ENCODE results near the gene LAMP2.
A peak's percentile ranks its signal among the peaks of the same experiment; 100 is the strongest.
"Not testable (repeated sequence)": the region's sequence is repeated elsewhere in the genome, so short reads cannot be mapped to it uniquely, and the experiment has no call there.

LAMP2 gene

DNA sequence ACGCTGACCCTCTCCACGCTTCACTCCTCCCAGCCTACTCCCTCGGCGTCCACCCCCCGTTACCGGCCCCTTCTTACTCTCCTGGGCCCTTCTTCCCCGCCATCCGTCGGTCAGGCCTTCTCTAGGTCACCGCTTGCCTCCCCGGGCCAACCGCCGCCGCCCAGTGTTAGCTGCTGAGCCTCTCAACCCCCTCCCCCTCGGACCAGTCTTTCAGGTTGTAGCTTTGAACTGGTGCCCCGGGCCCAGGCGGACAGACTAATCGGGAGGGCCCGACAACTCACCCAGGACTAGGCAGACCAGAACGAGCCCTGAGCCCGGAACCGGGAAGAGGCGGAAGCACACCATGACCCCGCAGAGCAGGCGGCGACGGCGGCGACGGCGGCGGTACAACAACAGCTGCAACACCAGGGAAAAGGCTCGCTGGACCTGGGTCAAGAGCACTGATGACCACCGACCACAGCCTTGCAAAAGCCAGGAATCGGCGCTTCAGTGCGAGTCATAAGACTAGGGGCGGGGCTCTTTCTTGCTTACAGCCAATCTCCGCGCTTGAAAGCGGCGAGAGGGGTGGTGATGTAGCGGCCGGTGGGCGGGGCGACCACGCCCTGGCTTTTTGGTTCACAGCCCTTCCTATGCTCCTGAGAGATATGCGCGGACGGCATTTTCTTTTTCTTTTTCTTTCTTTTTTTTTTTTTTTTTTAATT, at the start of gene LAMP2:
Gene LAMP2 (minus strand): TSS at position 472 of the 701 bp plus-strand sequence. CDS start 127 bp downstream, at position 345.
- H3K36me3 ChIP-seq = no peaks in the 10 kb centered on the region
- peaks cover 0 to 6% (median 0%) of the 10 kb centered on the region in 11 experiments; a peak in 2 of 22 replicates for H3K9me3 ChIP-seq (replicated peaks in 1 of 11)
- H4K20me1 ChIP-seq = peaks cover 0 to 42% (median 14%) of the 10 kb centered on the region in 11 experiments; a peak in 14 of 22 replicates
- peak within 1 kb of the TSS; percentile 53 to 84 (median 74) for H3K4me2 ChIP-seq
- H3K27ac ChIP-seq = peak within 1 kb of the TSS; percentile 81 to 95 (median 90)
- H3K9ac ChIP-seq = peak within 1 kb of the TSS; percentile 86 to 95 (median 90)
- TF ChIP-seq Cebpa-rat (IDR thresholded peaks at IDR 0.05) = no peak
- H3K4me3 ChIP-seq = peak within 1 kb of the TSS; percentile 63 to 81 (median 72)
- H3K27me3 ChIP-seq = no peaks in the 10 kb centered on the region
- H3K4me1 ChIP-seq = peaks cover 0 to 30% (median 9%) of the 10 kb centered on the region in 10 experiments; a peak in 14 of 20 replicates

DNA sequence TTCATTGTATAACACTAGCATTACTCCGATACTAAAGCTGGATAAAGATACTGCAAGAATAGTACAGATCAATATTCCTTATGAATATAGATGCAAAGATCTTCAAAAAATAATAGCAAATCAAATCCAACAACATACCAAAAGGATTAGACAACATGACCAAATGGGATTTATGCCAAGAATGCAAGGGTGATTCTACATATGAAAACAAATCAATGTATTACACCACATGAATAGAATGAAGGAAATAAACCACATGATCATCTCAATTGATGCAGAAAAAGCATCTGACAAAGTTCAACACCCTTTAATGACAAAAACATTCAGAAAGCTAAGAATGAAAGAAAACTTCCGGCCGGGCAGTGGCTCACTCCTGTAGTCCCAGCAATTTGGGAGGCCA, 48.8 kb upstream of the LAMP2 start:
- H3K27ac ChIP-seq = no peak overlapping the region
- H3K4me2 ChIP-seq = no peak overlapping the region
- TF ChIP-seq Cebpa-rat (IDR thresholded peaks at IDR 0.05) = no peak
- H3K36me3 ChIP-seq = 0 out of 22 replicates have a peak, but pooled peaks cover 0 to 3% (median 0%) of the 10 kb centered on the region in 11 experiments
- no peak overlapping the region for H3K4me3 ChIP-seq
- no peaks in the 10 kb centered on the region for H3K27me3 ChIP-seq
- H3K4me1 ChIP-seq = peaks cover 0 to 11% (median 9%) of the 10 kb centered on the region in 10 experiments; a peak in 10 of 20 replicates
- no peaks in the 10 kb centered on the region for H4K20me1 ChIP-seq
- H3K9me3 ChIP-seq (replicated peaks in 1 of 11) = no peaks in the 10 kb centered on the region
- no peak overlapping the region for H3K9ac ChIP-seq

DNA sequence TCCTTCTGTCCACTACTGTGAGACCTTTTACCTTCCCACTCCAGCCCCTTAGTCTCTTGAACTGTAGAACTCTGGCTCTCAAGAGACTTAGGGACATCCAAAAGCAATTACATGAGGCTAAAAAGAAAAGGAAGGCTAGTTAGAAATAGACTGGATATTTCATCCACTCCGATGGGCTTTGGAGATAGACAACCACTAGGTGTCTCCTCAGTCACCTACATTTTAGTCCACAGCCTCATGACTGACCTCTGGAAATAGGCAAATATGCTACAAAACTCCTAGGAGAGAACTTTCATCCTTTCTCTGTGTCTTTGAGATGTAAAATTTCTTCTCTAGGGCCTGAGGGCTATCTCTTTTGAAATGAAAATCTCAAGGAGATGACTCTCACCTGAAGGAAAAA, 45.1 kb upstream of the LAMP2 start:
- Histone ChIP-seq H3K4me1 (peaks cover 0 to 11% (median 9%) of the 10 kb centered on the region in 10 experiments; a peak in 10 of 20 replicates), H3K27me3 (no peaks in the 10 kb centered on the region), H3K4me3 (no peak overlapping the region), H3K36me3 (0 out of 22 replicates have a peak, but pooled peaks cover 0 to 3% (median 0%) of the 10 kb centered on the region in 11 experiments), H3K9ac (no peak overlapping the region), H3K9me3 (replicated peaks in 1 of 11) (no peaks in the 10 kb centered on the region), H3K27ac (no peak overlapping the region), H3K4me2 (no peak overlapping the region), H4K20me1 (no peaks in the 10 kb centered on the region)
- TF ChIP-seq Cebpa-rat (IDR thresholded peaks at IDR 0.05) = no peak

DNA sequence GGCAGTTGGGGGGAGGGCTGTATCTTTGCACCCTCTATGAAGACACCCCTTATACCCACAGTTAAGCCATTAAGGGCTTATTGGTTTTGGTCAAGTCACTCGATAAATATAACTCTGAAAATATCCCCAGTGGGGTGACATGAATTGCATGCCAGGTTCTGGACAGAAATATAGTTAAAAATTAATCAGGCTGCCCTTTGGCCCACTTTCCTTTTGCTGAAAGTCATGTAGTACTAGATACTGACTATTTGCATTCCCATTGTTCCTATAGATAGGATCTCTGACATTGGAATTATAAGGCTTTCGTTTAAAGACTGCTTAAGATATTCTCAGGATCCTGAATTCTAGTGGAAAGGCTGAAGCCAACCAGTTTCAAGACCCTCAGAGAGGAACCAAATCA, 43.5 kb upstream of the LAMP2 start:
- Histone ChIP-seq H3K4me1 (peaks cover 0 to 11% (median 9%) of the 10 kb centered on the region in 10 experiments; a peak in 10 of 20 replicates), H3K36me3 (no peaks in the 10 kb centered on the region), H3K4me2 (peak overlapping the region in 3 of 11 experiments; percentile 21 to 47 (median 27); a peak in 3 of 22 replicates), H4K20me1 (no peaks in the 10 kb centered on the region), H3K27me3 (no peaks in the 10 kb centered on the region), H3K9me3 (replicated peaks in 1 of 11) (no peaks in the 10 kb centered on the region), H3K9ac (no peak overlapping the region), H3K27ac (no peak overlapping the region), H3K4me3 (no peak overlapping the region)
- TF ChIP-seq Cebpa-rat (IDR thresholded peaks at IDR 0.05) = no peak

DNA sequence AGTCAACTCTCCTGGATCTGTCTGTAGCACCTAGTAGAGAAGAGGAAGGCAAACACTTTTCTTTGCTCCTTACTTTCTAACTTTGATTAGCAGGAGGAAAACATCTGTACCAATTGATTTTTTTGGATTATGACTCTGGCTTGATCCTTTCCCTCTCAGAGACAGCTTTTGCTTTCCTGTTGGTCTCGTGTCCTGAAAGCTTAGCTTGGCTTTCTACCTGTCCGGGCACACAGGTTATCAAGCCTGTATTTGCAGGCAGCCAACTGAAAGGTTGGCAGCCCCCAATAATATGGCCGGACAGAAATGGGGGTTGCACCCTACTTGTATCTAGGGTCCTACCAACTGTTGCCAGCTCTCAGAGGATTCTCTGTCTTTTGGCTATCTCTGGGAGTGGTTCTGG, 43.1 kb upstream of the LAMP2 start:
- no peaks in the 10 kb centered on the region for H4K20me1 ChIP-seq
- TF ChIP-seq Cebpa-rat (IDR thresholded peaks at IDR 0.05) = no peak
- H3K4me2 ChIP-seq = no peak overlapping the region
- H3K27ac ChIP-seq = no peak overlapping the region
- H3K36me3 ChIP-seq = no peaks in the 10 kb centered on the region
- H3K4me3 ChIP-seq = no peak overlapping the region
- H3K4me1 ChIP-seq = peaks cover 0 to 11% (median 9%) of the 10 kb centered on the region in 10 experiments; a peak in 10 of 20 replicates
- no peak overlapping the region for H3K9ac ChIP-seq
- no peaks in the 10 kb centered on the region for H3K27me3 ChIP-seq
- no peaks in the 10 kb centered on the region for H3K9me3 ChIP-seq (replicated peaks in 1 of 11)

DNA sequence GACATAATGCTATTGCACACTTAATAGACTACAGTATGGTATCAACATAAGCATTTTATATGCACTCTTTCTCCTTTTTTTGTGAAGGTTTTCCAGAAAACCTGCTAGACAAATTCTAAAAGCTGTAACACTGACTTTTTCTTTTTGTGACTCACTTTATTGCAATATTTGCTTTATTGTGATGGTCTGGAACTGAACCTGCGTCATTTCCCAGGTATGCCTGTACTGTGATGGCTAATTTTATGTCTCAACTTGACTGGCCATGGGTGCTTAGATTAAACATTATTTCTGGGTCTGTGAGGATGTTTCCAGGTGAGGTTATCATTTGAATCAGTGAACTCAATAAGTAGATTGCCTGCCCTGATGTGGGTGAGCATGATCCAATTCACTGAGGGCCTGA, 35.5 kb upstream of the LAMP2 start:
- Histone ChIP-seq H3K9me3 (replicated peaks in 1 of 11) (peaks cover 0 to 3% (median 0%) of the 10 kb centered on the region in 11 experiments; a peak in 1 of 22 replicates), H4K20me1 (no peaks in the 10 kb centered on the region), H3K4me2 (no peak overlapping the region), H3K36me3 (no peaks in the 10 kb centered on the region), H3K9ac (no peak overlapping the region), H3K4me3 (no peak overlapping the region), H3K27me3 (no peaks in the 10 kb centered on the region; a peak in 1 of 22 replicates), H3K27ac (no peak overlapping the region), H3K4me1 (no peaks in the 10 kb centered on the region)
- TF ChIP-seq Cebpa-rat (IDR thresholded peaks at IDR 0.05) = no peak

DNA sequence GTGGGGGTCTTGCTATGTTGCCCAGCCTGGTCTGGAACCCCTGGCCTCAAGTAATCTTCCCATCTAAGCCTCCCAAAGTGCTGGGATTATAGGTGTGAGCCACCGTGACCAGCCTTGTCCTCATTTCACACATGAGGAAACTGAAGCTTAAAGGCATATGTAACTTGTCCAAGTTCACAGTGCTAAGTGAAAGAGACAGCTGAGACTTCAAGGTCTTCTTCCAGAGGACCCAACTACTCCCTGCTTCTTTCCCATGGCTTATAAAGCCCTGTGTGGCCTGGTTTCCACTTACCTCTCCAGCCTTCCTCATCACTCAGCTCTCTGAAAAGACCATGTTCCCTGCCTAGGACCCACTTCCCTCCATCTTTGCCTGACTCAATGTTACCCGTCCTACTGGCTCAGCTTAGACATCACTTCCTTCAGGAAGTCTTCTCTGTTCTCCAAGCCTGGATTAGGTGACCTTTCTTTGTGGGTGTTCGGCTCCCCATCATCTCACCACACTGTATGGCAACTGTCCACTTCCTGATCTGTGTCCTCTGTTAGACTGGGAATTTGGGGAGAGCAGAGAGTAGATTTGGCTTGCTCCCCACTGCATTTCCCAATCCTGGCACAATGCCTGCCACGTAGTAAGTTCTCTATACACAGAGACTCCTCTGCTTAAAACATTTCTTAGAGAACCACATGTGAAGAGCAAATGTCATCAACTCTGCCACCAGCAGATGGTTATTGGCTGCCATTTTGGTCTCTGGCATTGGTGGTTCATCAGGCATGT, 30.4 kb upstream of the LAMP2 start:
- H3K4me2 ChIP-seq = no peak overlapping the region
- no peaks in the 10 kb centered on the region for H3K9me3 ChIP-seq (replicated peaks in 1 of 11)
- peaks cover 0 to 15% (median 8%) of the 10 kb centered on the region in 10 experiments; a peak in 10 of 20 replicates for H3K4me1 ChIP-seq
- H3K9ac ChIP-seq = no peak overlapping the region
- H4K20me1 ChIP-seq = no peaks in the 10 kb centered on the region
- H3K36me3 ChIP-seq = no peaks in the 10 kb centered on the region
- H3K4me3 ChIP-seq = no peak overlapping the region
- no peak overlapping the region for H3K27ac ChIP-seq
- no peak for TF ChIP-seq Cebpa-rat (IDR thresholded peaks at IDR 0.05)
- no peaks in the 10 kb centered on the region; a peak in 1 of 22 replicates for H3K27me3 ChIP-seq

DNA sequence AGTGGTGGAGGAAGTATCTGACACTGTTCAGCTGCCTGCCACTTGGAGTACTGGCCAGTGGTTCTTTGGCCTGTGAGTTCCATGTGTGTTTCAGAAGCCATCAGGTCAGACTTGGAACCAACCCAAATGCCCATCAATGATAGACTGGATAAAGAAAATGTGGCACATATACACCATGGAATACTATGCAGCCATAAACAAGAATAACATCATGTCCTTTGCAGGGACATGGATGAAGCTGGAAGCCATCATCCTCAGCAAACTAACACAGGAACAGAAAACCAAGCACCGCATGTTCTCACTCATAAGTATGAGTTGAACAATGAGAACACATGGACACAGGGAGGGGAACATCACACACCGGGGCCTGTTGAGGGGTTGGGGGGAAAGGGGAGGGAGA, 21.0 kb upstream of the LAMP2 start:
- not testable (repeated sequence) for H3K4me2 ChIP-seq; H4K20me1 ChIP-seq; H3K27me3 ChIP-seq; H3K4me3 ChIP-seq; H3K27ac ChIP-seq; H3K9ac ChIP-seq; H3K36me3 ChIP-seq; H3K9me3 ChIP-seq (replicated peaks in 1 of 11)
- H3K4me1 ChIP-seq = peaks cover 7 to 34% (median 12%) of the 10 kb centered on the region in 10 experiments; a peak in 14 of 20 replicates

DNA sequence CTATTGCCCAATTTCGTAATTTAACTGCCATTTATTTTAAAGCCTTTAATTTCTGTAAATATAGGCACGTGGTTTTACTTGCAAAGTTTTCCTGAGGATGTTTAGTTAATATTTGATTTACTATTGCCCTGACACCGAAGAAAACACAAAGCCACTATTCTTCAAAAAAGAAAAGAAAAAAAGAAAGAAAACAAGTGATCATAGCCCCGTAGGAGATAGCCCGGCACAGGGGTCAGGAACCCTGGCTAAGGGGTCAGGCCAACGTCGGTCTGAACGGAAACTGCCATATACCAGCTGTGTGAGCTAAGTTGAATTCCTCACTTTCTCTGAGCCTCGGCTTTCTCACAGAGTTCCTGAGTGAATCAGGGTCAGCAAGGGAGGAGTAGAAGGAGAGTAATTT, 17.7 kb upstream of the LAMP2 start:
- H3K4me1 ChIP-seq = peaks cover 8 to 36% (median 12%) of the 10 kb centered on the region in 10 experiments; a peak in 14 of 20 replicates
- H3K27me3 ChIP-seq = no peaks in the 10 kb centered on the region
- H3K4me3 ChIP-seq = peak overlapping the region in 1 of 10 experiments; percentile 48; a peak in 2 of 20 replicates
- H3K36me3 ChIP-seq = no peaks in the 10 kb centered on the region
- no peak for TF ChIP-seq Cebpa-rat (IDR thresholded peaks at IDR 0.05)
- peak overlapping the region in 3 of 11 experiments; percentile 86 to 91 (median 90); a peak in 2 of 22 replicates for H3K27ac ChIP-seq
- H3K9ac ChIP-seq = no peak overlapping the region
- no peaks in the 10 kb centered on the region for H4K20me1 ChIP-seq
- H3K4me2 ChIP-seq = peak overlapping the region in 8 of 11 experiments; percentile 33 to 72 (median 64); a peak in 10 of 22 replicates
- no peaks in the 10 kb centered on the region for H3K9me3 ChIP-seq (replicated peaks in 1 of 11)

Data from BLaER1 treated with 17β-estradiol and CSF1 and Interleukin-3, amounts not matched to agents 10 nM and 100 nM (cell line).